GM12878 (cell line): ENCODE measurements around the gene ZNF214. TPM values are rescaled to one million over a fixed set of nuclear protein-coding genes. Genes with fewer than 3 reads are reported as not detected.

Source experiments
- ATAC-seq: fragments of 200-7000 bp; cut with Tn5 transposase; 3 replicates; pipeline ENCODE4 v1.9.1; 2020; ENCODE audit warnings: mild to moderate bottlenecking, moderate library complexity
- BruUV-seq: library from RNA; stranded (reverse); fragments of 400-500 nt; replicated peaks from 2 replicates; lab custom pipeline; 2021; lab: Mats Ljungman, UMichigan
- CTCF ChIA-PET: fragments of 300-600 bp; sonication (Branson Sonifier 250); formaldehyde crosslinking; extraction: SDS; loops from one replicate; lab custom pipeline; 2021; ENCODE audit warnings: inconsistent platforms; lab: Yijun Ruan, JAX
- POLR2A ChIA-PET: fragments of 350-600 bp; formaldehyde crosslinking; extraction: SDS; loops from one replicate; lab custom pipeline; 2021; ENCODE audit warnings: inconsistent platforms; lab: Charles Lee
- RAD21 ChIA-PET: fragments of 300-600 bp; sonication (Branson Sonifier 250); formaldehyde crosslinking; loops from one replicate; lab custom pipeline; 2023; ENCODE audit warnings: antibody characterized with exemption; ENCODE audit not compliant: unreplicated experiment; lab: Charles Lee
- SMC1A ChIA-PET: fragments of 300-600 bp; sonication (Branson Sonifier 250); formaldehyde crosslinking; loops from one replicate; lab custom pipeline; 2023; ENCODE audit not compliant: unreplicated experiment, uncharacterized antibody; lab: Charles Lee
- DNase-seq: peaks from one replicate; pipeline ENCODE4 v3.0.0-alpha.2; 2011; ENCODE audit warnings: low read depth, low spot score
- FAIRE-seq: peaks from 3 replicates; lab custom pipeline; 2011; peaks lifted over from hg19 to GRCh38; lab: Jason Lieb, UNC
- H2AFZ ChIP-seq: 2 replicates; pipeline ENCODE4 v1.6.0; 2011; ENCODE audit warnings: low read depth, low read length, control low read depth; ENCODE audit not compliant: control insufficient read depth
- H3K27ac ChIP-seq: 2 replicates; pipeline ENCODE4 v1.5.1; 2011; ENCODE audit warnings: control low read depth; ENCODE audit not compliant: control insufficient read depth, insufficient read depth
- H3K27me3 ChIP-seq, 2 experiments: replicated peaks in 1 of 2; 2 replicates each; pipeline versions ENCODE4 v1.6.0 to v1.6.1; 2011; ENCODE audit warnings: low read length in 1 of 2; ENCODE audit not compliant: control insufficient read depth in 2 of 2, insufficient read depth in 2 of 2
- H3K36me3 ChIP-seq, 2 experiments: 2 replicates each; pipeline ENCODE4 v1.5.1; 2011; ENCODE audit warnings: low read length in 1 of 2; ENCODE audit not compliant: control insufficient read depth in 2 of 2, insufficient read depth in 2 of 2
- H3K4me1 ChIP-seq: 2 replicates; pipeline ENCODE4 v1.6.1; 2011; ENCODE audit warnings: mild to moderate bottlenecking, low read length, moderate library complexity, mixed read lengths; ENCODE audit not compliant: control insufficient read depth, insufficient read depth
- H3K4me2 ChIP-seq: 2 replicates; pipeline ENCODE4 v1.6.0; 2011; ENCODE audit warnings: control low read depth; ENCODE audit not compliant: control insufficient read depth, insufficient read depth
- H3K4me3 ChIP-seq: fragments of 200-600 bp; sonication (generic); 2 replicates; pipeline ENCODE4 v1.5.1; 2016
- H3K79me2 ChIP-seq: 2 replicates; pipeline ENCODE4 v1.6.0; 2011; ENCODE audit warnings: low read length; ENCODE audit not compliant: control insufficient read depth, insufficient read depth
- H3K9ac ChIP-seq: 2 replicates; pipeline ENCODE4 v1.8.0; 2011; ENCODE audit warnings: low read length, control low read depth, mixed read lengths; ENCODE audit not compliant: control insufficient read depth, insufficient read depth
- H3K9me3 ChIP-seq: replicated peaks from 3 replicates; pipeline ENCODE4 v1.5.1; 2011; ENCODE audit warnings: mild to moderate bottlenecking, low read length; ENCODE audit not compliant: control insufficient read depth, insufficient read depth
- H4K20me1 ChIP-seq: 2 replicates; pipeline ENCODE4 v1.6.0; 2011; ENCODE audit not compliant: control insufficient read depth, insufficient read depth
- BHLHE40 ChIP-seq, 2 experiments: fragments of 450-650 bp in 1 of 2; IDR thresholded peaks; 2 replicates each; pipeline ENCODE4 v1.6.1; 2011 to 2017; ENCODE audit warnings: low read depth in 2 of 2, borderline replicate concordance in 1 of 2, improper control_type of control experiment in 1 of 2, low read length in 1 of 2, mild to moderate bottlenecking in 1 of 2
- ESRRA ChIP-seq: IDR thresholded peaks from 2 replicates; pipeline ENCODE4 v1.6.1; 2012; ENCODE audit warnings: mild to moderate bottlenecking, low read length, improper control_type of control experiment
- KLF5 ChIP-seq: fragments of 450-650 bp; IDR thresholded peaks from 2 replicates; pipeline ENCODE4 v1.6.1; 2014; ENCODE audit warnings: mild to moderate bottlenecking; ENCODE audit not compliant: partially characterized antibody
- MEF2A ChIP-seq: IDR thresholded peaks from 2 replicates; pipeline ENCODE4 v1.6.1; 2011; ENCODE audit warnings: low read depth, mild to moderate bottlenecking, low read length, moderate library complexity; ENCODE audit not compliant: insufficient read depth
- NFXL1 ChIP-seq: fragments of 450-650 bp; IDR thresholded peaks from 2 replicates; pipeline ENCODE4 v1.6.1; 2017; ENCODE audit warnings: antibody characterized with exemption, mild to moderate bottlenecking, borderline replicate concordance
- REST ChIP-seq: IDR thresholded peaks from 2 replicates; pipeline ENCODE4 v1.6.1; 2012; ENCODE audit warnings: mild to moderate bottlenecking, low read depth, low read length
- ZBTB11 ChIP-seq: fragments of 450-650 bp; formaldehyde crosslinking; IDR thresholded peaks from 2 replicates; pipeline ENCODE4 v1.5.0; 2022; ENCODE audit warnings: mild to moderate bottlenecking, missing genetic modification characterization
- ZNF207 ChIP-seq: fragments of 450-650 bp; IDR thresholded peaks from 2 replicates; pipeline ENCODE4 v1.6.1; 2014; ENCODE audit warnings: antibody characterized with exemption, mild to moderate bottlenecking, borderline replicate concordance
- ZZZ3 ChIP-seq: IDR thresholded peaks from 2 replicates; pipeline ENCODE4 v1.6.1; 2011; ENCODE audit warnings: low read depth; ENCODE audit not compliant: control insufficient read depth, insufficient read length
- WGBS: methylation state at CpG from one replicate; pipeline ENCODE4 v1.1.6; 2016; ENCODE audit warnings: low lambda C conversion rate; ENCODE audit not compliant: insufficient replicate concordance, insufficient coverage; ENCODE audit errors: missing lambda C conversion rate; 5-methylcytosine and 5-hydroxymethylcytosine counted together
- in situ Hi-C: fragments of 300-500 bp; cut with MboI; formaldehyde crosslinking; loops from 9 replicates; pipeline ENCODE4 v1.14.3; 2018; ENCODE audit warnings: mixed read lengths
- intact Hi-C: fragments of 100-400 bp; cut with micrococcal nuclease; formaldehyde crosslinking; loops from one replicate; pipeline ENCODE4 v1.14.2; 2022; ENCODE audit not compliant: unreplicated experiment
- polyA plus RNA-seq, 11 experiments: library from polyadenylated mRNA; depleted of rRNA in 4 of 11; unstranded in 6 of 11; stranded (reverse) in 5 of 11; fragments of >200 nt; fragmentation: Nextera tagmentation in 4 of 11; fragmentation: Illumina TruSeq in 1 of 11; extraction: Ambion mirVana in 4 of 11; extraction: Trizol in 1 of 11; gene quantifications; 1 replicate in 1 of 11; 2 replicates in 10 of 11; pipeline versions ENCODE4 v1.2.1 to v1.2.3, GENCODE V29; 2011 to 2016; ENCODE audit warnings: inconsistent platforms in 2 of 11, missing spikeins in 2 of 11, low read depth in 1 of 11
- total RNA-seq, 4 experiments: library from RNA; depleted of rRNA in 3 of 4; stranded (reverse); fragments of >200 nt in 3 of 4; fragmentation: Illumina TruSeq in 1 of 4; extraction: Trizol in 1 of 4; gene quantifications; 2 replicates each; pipeline versions ENCODE4 v1.2.1 to v1.2.3, GENCODE V29; 2013 to 2021

The ZNF214 gene
- total and polyA plus RNA-seq, 10 of the 15 experiments (the other 5 are each of a cell fraction or from before 2014, with no cell fraction given), result 0.18 TPM; not detected in 9

DNA sequence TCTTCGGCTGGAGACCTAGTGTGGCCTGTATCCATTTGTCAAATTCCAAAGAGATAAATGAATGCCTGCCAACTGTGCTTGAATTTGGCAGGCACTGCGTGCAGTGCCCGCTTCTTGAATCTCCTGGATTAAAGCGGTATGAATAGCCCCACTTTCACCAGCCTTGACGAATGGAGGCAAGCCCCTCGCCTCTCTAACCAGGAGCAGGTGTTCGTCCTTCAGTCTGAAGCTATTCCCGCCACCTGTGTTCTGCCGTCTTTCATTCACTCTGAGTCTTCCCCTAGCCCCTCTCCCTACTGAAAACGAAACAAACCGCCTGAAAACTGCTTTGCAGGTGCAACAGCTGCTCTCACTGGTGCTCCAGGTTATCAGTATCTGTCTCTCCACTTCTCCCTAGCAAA, 11.3 kb upstream of the ZNF214 start (continued):
- TF ChIP-seq KLF5, result no peak
- TF ChIP-seq, all 136 proteins: peak for 0

- Histone ChIP-seq H3K9ac (no peak overlapping the region), H3K36me3 (no peaks in the 10 kb centered on the region), H3K27ac (no peak overlapping the region), H3K9me3 (no peaks in the 10 kb centered on the region), H3K79me2 (no peaks in the 10 kb centered on the region), H3K4me1 (no peaks in the 10 kb centered on the region), H4K20me1 (no peaks in the 10 kb centered on the region), H3K27me3 (no peaks in the 10 kb centered on the region; a peak in 1 of 4 replicates), H3K4me3 (no peak overlapping the region), H2AFZ (no peak overlapping the region), H3K4me2 (no peak overlapping the region)
- ATAC-seq (no peak), DNase-seq (no peak), FAIRE-seq (no peak)
- 70% methylated on average over 16 of the region's 16 CpGs for WGBS
- RAD21 ChIA-PET, result no interaction called here
- SMC1A ChIA-PET, result no interaction called here
- intact Hi-C loops, result no loop called here
- BruUV-seq, result no TSS peak
- TF ChIP-seq ZZZ3 (no peak), NFXL1 (no peak), ZNF207 (no peak), BHLHE40 (IDR thresholded peaks at IDR 0.05; ENCODE audit: borderline replicate concordance in 1 of 2, low read depth in 2 of 2, low read length in 1 of 2) (no peak), ZBTB11 (no peak), ESRRA (no peak), REST (no peak), MEF2A (no peak)
- CTCF ChIA-PET, result no interaction called here
- in situ Hi-C loops, result no loop called here
- POLR2A ChIA-PET, result no interaction called here
Measured at GRCh38 chr11:7030836-7031235, 10.7 kb upstream of the ZNF214 start.
